ENCODE measurements around the gene ZFP62.

The ZFP62 gene

DNA sequence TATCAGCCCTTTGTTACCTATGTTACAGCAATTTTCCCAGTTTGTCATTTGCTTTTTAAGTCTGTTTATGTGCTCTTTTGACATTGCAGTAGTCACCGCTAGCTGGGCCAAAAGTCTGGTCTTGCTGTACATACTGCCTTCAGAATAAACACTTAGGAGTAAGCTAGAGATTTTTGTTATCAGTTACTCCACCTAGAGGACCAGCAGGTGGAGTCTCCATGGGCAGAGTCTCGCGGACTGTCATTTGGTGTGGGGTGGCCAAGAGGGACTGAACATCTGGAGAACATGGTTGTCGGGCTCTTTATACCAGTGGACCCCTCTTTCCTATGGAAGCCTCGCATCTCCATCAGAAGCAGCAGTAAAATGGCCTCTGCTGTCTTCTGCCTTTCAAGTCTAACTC, 47.7 kb downstream of the ZFP62 start:
- DNase-seq (ENCODE audit: low read depth, low spot score): no peak
- no peak overlapping the region for H3K27ac ChIP-seq

DNA sequence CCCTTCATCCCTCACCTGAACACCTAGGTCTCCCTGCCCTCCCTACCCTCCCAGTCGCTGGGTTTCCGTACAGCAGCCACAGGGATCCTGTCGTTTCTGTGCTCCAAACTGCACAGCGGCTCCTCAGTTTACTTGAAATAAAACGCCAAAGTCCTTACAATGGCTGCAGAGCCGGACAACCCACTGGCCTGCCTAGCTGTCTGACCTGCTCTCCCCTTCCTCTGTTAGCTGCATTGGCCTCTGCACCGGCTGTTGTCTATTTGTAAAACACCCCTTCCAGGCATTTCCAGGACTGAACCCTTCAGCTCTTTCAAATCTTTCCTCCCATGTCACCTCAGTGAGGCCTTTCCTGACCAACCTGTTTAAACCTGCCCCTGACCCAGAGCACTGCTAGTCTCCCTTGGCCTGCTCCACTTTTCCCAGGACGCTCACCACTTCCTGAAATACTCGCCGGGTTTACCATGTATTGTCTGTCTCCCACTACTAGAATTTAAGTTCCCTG, 49.4 kb downstream of the ZFP62 start:
- DNase-seq (ENCODE audit: low read depth, low spot score): no peak
- peak overlapping the region; percentile 94 for H3K27ac ChIP-seq

DNA sequence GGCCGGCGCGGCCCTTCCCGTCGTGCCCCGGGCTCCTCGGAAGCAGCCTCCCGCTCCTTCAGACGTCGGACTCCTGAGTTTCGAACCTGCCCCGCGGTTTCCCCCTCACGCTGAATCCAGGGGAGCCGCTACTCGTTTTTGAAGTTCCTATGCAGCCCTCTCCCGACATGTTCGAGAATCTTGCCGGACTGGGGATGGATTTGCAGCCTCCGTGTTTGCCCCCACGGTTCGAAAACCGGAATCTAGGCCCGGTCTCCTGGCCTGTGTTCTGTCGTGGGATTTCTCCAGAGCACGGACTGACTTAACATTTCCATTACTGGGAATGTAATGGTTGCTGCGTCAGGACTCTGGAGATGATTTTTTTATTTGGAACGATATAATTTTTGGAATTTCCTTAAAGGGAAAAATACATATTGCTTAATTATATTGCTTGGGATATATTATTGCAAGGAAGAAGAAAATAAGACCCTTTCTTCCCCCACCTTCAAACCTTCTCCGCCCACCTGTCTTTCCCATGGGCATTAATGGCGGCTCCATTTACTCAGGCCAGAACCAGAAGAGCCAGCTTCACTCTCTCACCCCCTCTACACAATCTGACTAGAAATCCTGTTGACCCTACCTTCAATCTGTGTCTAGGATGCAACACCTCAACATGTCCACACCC, 50.0 kb downstream of the ZFP62 start:
- DNase-seq (ENCODE audit: low read depth, low spot score): no peak
- peak overlapping the region; percentile 94 for H3K27ac ChIP-seq

DNA sequence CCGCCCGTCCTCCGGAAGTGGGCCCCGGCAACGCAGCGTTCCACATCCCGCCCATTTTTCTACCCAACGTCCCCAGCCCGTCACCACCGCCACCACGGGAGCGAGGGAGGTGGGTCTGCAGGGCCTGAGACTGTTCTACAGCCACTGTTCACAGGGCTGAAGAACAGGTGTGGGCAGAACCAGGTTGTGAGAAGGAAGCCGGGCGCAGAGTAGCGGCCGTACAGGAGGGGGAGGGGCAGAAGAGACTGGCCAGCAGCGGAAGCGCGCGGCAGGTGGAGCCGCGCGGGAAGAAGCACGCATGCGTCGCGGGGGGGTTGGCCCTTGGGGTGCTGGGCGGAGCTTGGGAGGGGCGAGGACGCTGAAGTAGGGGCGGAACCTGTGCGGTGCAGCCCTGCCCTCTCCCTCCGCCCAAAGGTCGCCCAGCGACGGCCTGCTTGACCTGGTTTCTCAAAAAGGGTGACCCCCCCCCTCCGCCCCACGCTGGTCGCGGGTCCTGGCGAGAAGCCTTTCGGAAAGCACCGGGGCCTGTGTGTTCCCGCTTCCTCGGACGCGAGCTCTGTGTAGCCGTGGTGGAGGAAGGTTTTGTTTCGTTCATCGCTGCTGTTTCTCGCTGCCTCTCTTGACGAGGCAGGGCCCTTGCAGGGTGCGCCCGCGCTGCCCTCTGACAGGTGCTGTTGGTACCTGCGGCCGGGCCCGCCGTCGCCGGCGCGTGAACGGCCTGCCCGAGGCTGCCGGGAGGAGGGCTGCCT, 50.7 kb downstream of the ZFP62 start:
- peak overlapping the region; percentile 94 for H3K27ac ChIP-seq
- peak; percentile 70 for DNase-seq (ENCODE audit: low read depth, low spot score)

DNA sequence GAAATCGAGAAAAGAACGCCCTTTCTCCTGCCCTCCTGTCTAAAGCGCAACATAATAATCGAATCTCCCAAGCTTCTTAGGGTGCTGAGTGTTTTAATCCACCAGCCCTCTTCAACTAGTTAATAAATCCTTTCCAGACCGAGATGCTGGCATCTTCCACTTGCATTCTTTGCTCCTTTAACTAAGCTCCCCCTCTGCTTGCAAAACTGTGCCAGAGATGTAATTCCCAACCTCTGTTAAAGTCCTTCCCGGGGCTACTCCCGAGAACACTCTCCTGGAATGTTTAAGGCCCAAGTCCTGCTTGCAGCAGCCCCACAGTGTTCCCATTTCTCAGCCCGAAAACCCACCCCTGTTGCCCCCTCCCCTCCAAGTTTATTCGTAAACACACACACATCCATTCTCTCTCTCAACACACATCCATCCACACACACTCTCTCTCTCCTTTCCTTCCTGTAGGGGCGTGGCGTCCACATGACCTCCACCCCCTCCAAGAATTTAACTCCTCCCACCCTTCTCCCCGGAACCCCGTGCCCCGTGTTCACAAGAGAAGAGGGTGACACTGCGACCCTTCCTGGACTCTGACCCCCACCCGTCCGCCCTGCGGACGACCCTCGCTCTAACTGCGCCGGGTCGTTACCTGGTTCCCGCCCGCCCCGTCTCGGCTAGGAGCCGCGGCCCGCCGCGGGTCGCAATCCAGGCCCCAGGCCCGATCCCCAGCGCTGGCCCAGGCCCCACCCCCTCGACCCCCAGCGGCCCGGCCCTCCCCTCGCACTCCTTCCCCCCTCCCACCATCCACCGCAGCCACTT, 51.5 kb downstream of the ZFP62 start:
- DNase-seq (ENCODE audit: low read depth, low spot score): peak; percentile 75
- peak overlapping the region; percentile 94 for H3K27ac ChIP-seq

DNA sequence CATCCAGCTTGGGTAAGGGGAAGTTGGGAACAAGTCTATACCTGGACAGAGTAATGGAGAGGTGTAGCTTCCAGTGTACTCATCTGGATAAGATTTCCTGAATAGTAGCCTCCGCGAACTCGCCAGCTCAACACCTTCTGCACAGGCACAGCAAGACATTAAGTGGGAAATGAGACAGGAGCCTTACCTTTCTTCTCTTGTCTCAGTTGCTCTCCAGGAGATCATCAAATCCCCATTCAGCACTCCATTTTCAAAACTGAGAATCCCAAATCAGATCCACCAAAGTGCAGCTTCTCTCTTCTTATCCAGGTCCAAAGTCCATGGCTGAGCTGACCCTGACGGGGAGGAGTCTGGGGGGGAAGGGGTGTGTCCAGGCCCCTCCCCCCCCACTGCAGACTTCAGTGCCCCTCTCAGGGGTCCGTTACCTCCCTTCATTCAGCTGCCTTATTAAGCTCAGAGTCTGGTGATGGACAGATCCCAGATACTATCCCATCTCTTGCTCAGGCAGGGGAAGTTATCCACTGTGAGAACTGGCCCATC, 52.5 kb downstream of the ZFP62 start:
- peak overlapping the region; percentile 94 for H3K27ac ChIP-seq
- no peak for DNase-seq (ENCODE audit: low read depth, low spot score)

DNA sequence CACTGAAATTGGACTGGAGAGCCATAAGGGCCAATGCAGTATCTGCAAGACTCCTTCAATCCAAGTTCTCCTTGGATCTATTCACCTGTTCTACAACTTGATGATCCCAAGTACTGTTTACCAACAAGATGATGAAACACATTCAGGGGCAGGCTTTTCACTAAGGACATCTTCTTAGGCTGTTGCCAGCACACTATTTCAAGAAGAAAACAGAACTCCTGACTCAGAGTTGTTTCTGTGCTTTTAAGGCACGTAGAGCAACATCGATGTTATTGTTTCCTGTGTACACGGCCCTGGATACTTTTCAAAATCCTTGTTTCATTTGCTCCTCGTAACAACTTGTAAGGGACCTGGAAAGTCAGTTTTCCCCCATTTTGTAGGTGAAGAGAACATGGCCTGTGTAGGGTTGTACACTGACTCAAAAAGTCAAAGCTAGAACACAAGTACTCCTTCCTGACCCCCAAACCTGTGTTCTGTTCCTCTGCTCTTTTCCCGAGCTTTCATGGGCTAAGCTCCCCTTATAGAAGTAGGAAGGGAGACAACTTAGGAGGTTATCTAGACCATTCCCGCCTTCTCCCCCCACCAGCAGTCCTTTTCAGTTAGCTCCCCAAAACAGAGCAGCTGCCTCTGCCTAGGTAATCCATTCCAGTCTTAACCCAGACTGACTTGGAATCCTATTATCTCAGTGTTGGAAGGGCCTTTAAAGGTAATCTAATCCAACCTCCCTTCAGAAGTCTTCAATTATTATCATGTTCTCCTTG, 53.2 kb downstream of the ZFP62 start:
- DNase-seq (ENCODE audit: low read depth, low spot score): no peak
- peak overlapping the region; percentile 94 for H3K27ac ChIP-seq

DNA sequence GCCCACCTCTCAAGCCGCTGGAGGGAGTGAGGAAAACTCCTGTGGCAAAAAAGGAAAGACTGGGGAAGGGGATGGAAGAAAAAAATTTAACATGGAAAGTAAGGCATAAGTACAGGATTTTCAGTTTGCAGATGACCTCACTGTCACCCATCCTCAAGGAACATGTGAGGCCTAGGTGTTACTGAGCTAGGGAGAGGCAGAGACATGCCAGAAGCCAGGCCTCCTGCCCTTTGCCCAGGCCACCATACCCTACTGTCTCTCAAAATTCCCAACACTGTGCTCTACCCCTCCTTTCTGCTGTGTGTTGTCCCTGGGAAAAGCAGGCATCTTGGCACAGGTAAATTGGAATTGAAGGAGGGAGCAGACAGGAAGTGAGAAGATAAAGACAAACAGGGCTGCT, 54.0 kb downstream of the ZFP62 start:
- H3K27ac ChIP-seq: peak overlapping the region; percentile 94
- DNase-seq (ENCODE audit: low read depth, low spot score): no peak

DNA sequence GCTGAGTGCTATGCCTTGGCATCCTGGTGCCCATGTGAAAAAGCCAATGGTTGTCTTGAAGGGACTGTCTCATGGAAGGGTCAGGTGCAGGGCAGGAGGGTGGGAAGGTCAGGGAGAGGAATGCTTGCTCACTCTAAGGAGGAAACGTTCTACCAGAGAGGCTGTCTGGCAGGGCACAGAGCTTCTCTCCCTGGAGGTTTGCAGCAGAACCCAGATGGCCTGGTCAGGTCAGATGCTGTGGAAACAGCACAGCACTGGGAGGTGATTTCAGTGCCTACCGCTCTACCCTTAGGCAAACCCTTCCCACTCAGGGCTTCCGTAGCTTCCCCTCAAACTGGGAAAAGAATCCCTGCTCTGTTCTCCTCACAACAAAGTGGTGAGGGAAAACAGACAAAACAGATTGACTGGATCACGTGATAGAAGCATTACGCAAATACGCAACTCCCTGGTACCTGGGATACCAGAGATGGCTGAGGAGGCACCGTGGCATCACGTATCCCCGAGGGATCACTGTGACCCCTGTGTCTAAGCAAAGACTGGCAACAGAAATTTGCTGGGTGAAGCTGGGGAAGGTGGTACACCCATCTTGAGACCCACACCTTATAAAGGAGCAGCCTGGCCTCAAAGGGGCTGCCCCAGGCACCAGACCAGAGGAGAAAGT, 54.6 kb downstream of the ZFP62 start:
- no peak for DNase-seq (ENCODE audit: low read depth, low spot score)
- H3K27ac ChIP-seq: peak overlapping the region; percentile 94

DNA sequence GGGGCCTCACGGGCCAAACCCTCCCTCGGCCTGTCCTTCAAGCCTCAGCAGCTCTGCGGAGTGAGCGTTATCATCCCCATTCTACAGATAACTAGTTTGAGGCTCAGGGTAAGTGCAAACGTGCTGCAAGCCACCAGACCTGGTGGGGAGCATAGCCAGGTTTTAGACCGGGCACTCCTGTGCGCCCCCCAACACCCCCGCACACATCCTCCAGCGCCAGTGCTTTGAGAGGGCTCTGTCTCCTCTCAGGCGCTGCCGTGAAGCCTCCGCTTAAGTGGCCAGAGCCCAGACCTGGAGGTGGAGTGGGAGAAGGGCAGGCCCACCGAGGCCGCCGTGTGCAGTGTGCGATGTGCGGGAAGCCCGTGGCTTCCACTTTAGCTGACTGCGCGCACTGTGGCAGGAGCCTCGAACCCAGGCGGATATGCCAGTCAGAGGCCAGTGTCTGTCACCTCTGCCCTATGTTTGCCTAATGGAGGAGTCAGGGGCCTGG, 56.9 kb downstream of the ZFP62 start:
- H3K27ac ChIP-seq: peak overlapping the region; percentile 96
- no peak for DNase-seq (ENCODE audit: low read depth, low spot score)

DNA sequence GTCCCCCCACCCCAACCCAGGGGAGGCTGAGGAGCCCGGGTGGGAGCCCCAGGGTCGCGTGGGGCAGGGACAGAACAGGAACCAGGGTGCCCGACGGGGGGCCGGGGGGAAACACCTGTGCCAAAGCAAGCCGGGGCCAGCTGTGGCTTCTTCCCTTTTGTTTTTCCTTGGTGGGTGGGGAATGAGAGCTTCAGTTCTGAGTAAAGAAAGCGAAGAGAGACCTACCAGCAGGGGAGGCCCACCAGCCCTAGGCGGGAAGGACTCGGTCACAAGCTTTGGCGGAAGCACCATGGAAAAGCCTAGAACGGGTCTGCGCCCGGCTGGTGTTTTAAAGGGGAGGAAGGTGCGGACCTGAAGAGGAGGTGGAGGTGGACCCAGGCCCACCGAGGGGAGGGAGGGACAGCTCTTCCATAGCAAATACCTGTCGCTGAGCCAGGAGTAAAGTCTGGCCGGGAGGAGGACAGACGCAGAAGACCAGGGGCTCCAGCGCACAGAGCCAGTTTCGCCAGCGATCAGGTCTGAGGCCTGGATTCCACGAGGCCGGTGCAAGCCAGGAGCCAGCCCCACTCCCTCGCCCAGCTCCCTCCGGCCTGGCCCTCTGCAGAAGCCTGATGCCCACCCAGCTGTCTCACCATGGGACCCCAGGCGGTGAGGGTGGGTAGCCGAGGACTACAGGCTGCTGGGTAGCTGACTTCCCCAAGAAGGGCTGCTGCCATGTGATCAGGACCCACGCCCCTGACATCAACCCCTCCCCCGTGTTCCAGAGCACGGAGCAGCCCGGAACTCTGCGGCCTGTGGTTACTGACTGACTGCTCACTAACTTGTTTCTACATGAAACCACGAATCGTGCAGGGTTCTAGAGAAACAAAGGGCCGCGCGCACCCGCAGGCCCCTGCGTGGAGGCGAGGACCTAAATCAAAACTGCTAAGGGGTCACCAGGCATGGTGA, 57.6 kb downstream of the ZFP62 start:
- DNase-seq (ENCODE audit: low read depth, low spot score): peak; percentile 56

DNA sequence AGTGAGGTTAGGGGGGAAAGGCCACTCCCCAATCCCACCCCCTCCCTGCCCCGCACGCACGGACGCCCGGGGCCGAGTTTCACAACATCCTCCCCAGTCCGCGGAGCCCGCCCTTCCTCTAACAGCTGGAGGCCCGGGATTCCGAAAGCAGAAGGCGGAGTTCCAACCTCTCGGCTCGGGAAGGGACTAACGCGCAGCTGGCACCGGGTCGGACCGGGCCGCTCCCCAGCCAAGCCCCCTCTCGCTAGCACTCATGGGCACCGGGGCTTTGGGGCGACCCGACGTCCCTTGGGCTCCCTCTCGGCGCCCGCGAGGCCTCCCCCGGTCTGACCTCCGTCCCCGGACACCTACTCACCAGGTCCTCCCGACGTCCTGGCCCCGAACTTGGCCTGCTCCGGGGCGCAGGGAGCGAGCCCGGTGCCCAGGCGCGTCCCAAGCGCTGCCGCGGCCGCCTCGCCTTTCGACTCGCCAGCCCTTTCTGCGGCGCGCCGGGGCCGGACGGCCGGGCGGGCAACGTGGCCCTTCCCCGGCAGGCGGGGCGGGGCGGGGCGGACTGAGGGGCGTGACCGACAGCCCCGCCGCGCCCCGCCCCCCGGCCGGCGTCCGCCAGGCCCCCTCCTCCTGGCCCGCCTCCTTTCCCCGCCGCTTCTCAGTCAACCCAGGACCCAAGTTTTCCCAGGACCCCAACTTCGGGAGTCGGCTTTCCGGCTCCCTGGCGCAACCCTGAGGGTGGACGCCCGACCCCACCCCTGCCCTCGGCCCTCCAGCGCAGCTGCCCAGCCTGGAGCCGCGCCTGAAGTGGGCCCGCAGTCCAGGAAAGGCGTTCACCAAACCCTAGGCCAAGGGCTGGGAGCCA, 58.5 kb downstream of the ZFP62 start, which contains the start of gene MGAT1:
MGAT1 (minus strand) TSS at position 482 of the 856 bp plus-strand sequence. CDS start 9,835 bp downstream, outside the sequence.
- no peak for DNase-seq (ENCODE audit: low read depth, low spot score)
- H3K27ac ChIP-seq: peak within 1 kb of the TSS; percentile 96

More for the DNA sequence above, 57.6 kb downstream of the ZFP62 start:
- H3K27ac ChIP-seq: peak overlapping the region; percentile 96

DNA sequence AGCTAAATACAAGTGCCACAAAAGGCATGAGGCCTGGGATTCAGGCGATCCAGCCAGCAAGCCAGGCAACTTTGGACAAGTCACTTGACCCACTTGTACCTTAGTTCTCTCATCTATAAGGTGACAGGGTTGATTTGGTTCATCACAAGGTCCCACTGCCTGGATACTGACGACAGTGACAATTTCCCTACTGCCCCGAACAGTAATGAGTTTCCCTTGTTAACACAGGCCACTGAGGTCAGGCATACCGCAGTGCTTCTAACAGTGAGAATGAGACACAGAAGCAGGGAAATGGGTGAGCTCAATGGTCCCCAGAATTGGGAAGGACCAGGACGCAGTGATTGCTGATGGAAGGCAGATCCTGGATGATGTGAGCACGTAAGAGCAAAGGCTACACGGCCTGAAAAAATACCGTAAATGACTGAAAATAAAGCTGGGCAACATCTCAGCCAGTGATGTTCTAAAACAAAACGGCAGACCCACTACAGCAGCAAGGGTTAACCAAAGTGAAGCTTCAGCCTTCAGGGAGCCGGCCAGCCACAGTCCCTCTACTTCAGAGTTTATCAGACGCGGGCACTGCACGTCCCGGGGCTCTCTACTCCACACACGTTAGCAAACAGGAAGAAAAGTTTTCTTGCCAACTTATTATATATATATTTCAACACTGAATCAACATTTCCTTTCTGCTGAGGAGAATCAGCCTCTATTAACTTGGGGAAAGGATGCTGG, 59.3 kb downstream of the ZFP62 start:
- no peak for DNase-seq (ENCODE audit: low read depth, low spot score)
- peak overlapping the region; percentile 96 for H3K27ac ChIP-seq

DNA sequence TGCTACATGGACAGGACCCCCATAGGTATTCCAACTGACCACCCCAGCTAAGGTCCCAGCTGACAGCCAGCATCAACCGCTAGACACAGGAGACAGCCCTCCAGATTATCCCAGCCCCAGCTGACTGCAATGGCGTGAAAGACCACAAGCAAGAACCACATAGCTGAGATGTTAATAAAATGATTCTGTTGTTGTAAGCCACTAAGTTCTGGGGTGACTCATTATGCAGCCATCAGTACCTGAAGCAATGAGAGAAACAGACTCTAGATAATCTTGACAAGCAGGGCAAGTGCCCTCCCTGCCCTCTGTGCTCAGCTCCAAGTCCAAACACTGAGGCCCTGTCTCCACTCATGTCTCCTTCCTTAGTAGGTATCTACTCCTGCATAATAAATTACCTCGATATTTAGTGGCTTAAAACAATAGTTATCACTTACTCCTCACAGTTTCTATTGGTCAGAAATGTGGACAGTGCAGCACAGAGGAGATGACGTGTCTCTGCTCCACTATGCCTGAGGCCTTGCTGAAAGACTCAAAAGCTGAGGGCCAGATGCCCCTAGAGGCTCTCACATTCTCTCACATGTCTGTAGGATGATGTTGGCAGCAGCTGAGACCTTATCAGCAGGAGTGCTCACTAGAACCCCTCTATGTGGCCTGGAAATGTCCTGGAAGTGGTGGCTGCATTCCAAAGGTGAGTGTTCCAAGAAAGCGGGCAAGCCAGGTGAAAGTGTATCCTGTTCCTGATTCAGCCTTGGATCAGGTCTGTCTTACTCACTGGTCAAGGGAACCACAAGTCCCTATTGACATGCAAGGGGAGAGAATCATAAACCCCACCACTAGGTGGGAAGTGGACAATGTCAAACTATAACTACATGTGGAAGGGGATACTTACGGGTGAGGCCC, 60.9 kb downstream of the ZFP62 start:
- peak overlapping the region; percentile 96 for H3K27ac ChIP-seq
- no peak for DNase-seq (ENCODE audit: low read depth, low spot score)

DNA sequence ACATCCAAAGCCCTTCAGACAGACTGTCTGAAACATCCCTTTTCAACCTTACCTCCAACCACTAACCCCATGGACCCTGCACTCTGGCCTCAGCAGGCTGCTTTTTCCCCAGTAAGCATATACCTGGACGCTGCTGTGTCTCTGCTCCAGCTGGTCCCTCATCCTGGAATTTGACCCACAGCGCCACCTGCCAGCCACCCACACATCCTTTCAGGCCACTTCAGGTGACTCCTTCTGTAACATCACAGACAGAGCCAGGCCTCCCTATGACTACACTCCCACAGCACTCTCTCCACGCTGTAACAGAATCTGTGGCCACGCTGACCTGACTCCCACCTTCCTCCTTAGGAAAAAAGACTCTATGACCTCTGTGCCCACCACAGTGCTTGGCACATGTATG, 61.9 kb downstream of the ZFP62 start:
- H3K27ac ChIP-seq: peak overlapping the region; percentile 96
- no peak for DNase-seq (ENCODE audit: low read depth, low spot score)

Measured in epithelial cell of prostate (primary cell).